ENCODE measurements around the gene AGR3.

The AGR3 gene

GRCh38 chr7:16817536-16817935, 64.2 kb downstream of the AGR3 start:
- Histone ChIP-seq H3K9me3 (ENCODE audit: control extremely low read depth in 1 of 5, control insufficient read depth in 4 of 5, insufficient read depth in 2 of 5, low read depth in 1 of 5, low read length in 4 of 5) (no peaks in the 10 kb centered on the region), H3K4me1 (ENCODE audit: control extremely low read depth in 1 of 4, control insufficient read depth in 4 of 4, insufficient read depth in 4 of 4, low read length in 3 of 4) (peaks cover 11 to 42% (median 14%) of the 10 kb centered on the region in 4 experiments), H3K27ac (ENCODE audit: insufficient read depth in 1 of 2, low read depth in 1 of 2, low read length in 2 of 2, poor library complexity in 1 of 2, severe bottlenecking in 2 of 2) (no peak overlapping the region), H3K36me3 (ENCODE audit: control insufficient read depth in 4 of 4, insufficient read depth in 4 of 4, low read length in 3 of 4) (no peaks in the 10 kb centered on the region), H3K4me3 (ENCODE audit: control insufficient read depth in 1 of 7, extremely low read depth in 1 of 7, insufficient read depth in 4 of 7, low read depth in 2 of 7, low read length in 6 of 7) (no peak overlapping the region), H3K27me3 (replicated peaks in 2 of 5; ENCODE audit: control insufficient read depth in 4 of 5, insufficient read depth in 5 of 5, low read length in 4 of 5) (no peaks in the 10 kb centered on the region)
- peak; percentile 14 to 67 (median 51) for DNase-seq
- CTCF ChIA-PET, result interaction anchor here (0.9 to 2.3 kb wide), 2 partner anchors 16 to 19 kb away, joined by 3 to 17 read pairs; no protein-coding TSS in a partner anchor
- POLR2A ChIA-PET, result no interaction called here
- WGBS (ENCODE audit: insufficient coverage), result no CpG with 5 or more reads among the region's 1 CpG

GRCh38 chr7:16816824-16817223, 65.0 kb downstream of the AGR3 start:
- H3K4me3 ChIP-seq (ENCODE audit: control insufficient read depth in 1 of 7, extremely low read depth in 1 of 7, insufficient read depth in 4 of 7, low read depth in 2 of 7, low read length in 6 of 7), result peak overlapping the region in 2 of 7 experiments; percentile 2 to 7
- no peaks in the 10 kb centered on the region for H3K27me3 ChIP-seq (replicated peaks in 2 of 5; ENCODE audit: control insufficient read depth in 4 of 5, insufficient read depth in 5 of 5, low read length in 4 of 5)
- CTCF ChIA-PET, result interaction anchor here (1.5 to 2.3 kb wide), 2 partner anchors 11 to 15 kb away, joined by 3 to 17 read pairs; no protein-coding TSS in a partner anchor
- DNase-seq, result peak; percentile 10 to 71 (median 59)
- H3K4me1 ChIP-seq (ENCODE audit: control extremely low read depth in 1 of 4, control insufficient read depth in 4 of 4, insufficient read depth in 4 of 4, low read length in 3 of 4), result peaks cover 11 to 45% (median 14%) of the 10 kb centered on the region in 4 experiments
- POLR2A ChIA-PET, result interaction anchor here (0.8 kb wide), 1 partner anchor 9 kb away, joined by 3 read pairs; no protein-coding TSS in a partner anchor
- H3K27ac ChIP-seq (ENCODE audit: insufficient read depth in 1 of 2, low read depth in 1 of 2, low read length in 2 of 2, poor library complexity in 1 of 2, severe bottlenecking in 2 of 2), result no peak overlapping the region
- H3K9me3 ChIP-seq (ENCODE audit: control extremely low read depth in 1 of 5, control insufficient read depth in 4 of 5, insufficient read depth in 2 of 5, low read depth in 1 of 5, low read length in 4 of 5), result no peaks in the 10 kb centered on the region
- no peaks in the 10 kb centered on the region for H3K36me3 ChIP-seq (ENCODE audit: control insufficient read depth in 4 of 4, insufficient read depth in 4 of 4, low read length in 3 of 4)
- WGBS (ENCODE audit: insufficient coverage), result 13% methylated on average over 2 of the region's 2 CpGs

GRCh38 chr7:16815001-16815400, 66.8 kb downstream of the AGR3 start:
- Histone ChIP-seq H3K27ac (ENCODE audit: insufficient read depth in 1 of 2, low read depth in 1 of 2, low read length in 2 of 2, poor library complexity in 1 of 2, severe bottlenecking in 2 of 2) (no peak overlapping the region), H3K36me3 (ENCODE audit: control insufficient read depth in 4 of 4, insufficient read depth in 4 of 4, low read length in 3 of 4) (no peaks in the 10 kb centered on the region), H3K4me3 (ENCODE audit: control insufficient read depth in 1 of 7, extremely low read depth in 1 of 7, insufficient read depth in 4 of 7, low read depth in 2 of 7, low read length in 6 of 7) (no peak overlapping the region), H3K4me1 (ENCODE audit: control extremely low read depth in 1 of 4, control insufficient read depth in 4 of 4, insufficient read depth in 4 of 4, low read length in 3 of 4) (peaks cover 11 to 45% (median 14%) of the 10 kb centered on the region in 4 experiments), H3K27me3 (replicated peaks in 2 of 5; ENCODE audit: control insufficient read depth in 4 of 5, insufficient read depth in 5 of 5, low read length in 4 of 5) (no peaks in the 10 kb centered on the region), H3K9me3 (ENCODE audit: control extremely low read depth in 1 of 5, control insufficient read depth in 4 of 5, insufficient read depth in 2 of 5, low read depth in 1 of 5, low read length in 4 of 5) (no peaks in the 10 kb centered on the region)
- 95% methylated on average over 2 of the region's 2 CpGs for WGBS (ENCODE audit: insufficient coverage)
- ChIA-PET POLR2A (no interaction called here), CTCF (no interaction called here)
- no peak for DNase-seq

- no peak overlapping the region for H3K27ac ChIP-seq (ENCODE audit: insufficient read depth in 1 of 2, low read depth in 1 of 2, low read length in 2 of 2, poor library complexity in 1 of 2, severe bottlenecking in 2 of 2)
- H3K4me3 ChIP-seq (ENCODE audit: control insufficient read depth in 1 of 7, extremely low read depth in 1 of 7, insufficient read depth in 4 of 7, low read depth in 2 of 7, low read length in 6 of 7), result no peak overlapping the region
- CTCF ChIA-PET, result interaction anchor here (1.6 kb wide), 1 partner anchor 13 kb away, joined by 4 read pairs; no protein-coding TSS in a partner anchor
- no peaks in the 10 kb centered on the region for H3K9me3 ChIP-seq (ENCODE audit: control extremely low read depth in 1 of 5, control insufficient read depth in 4 of 5, insufficient read depth in 2 of 5, low read depth in 1 of 5, low read length in 4 of 5)
- POLR2A ChIA-PET, result no interaction called here
- no peaks in the 10 kb centered on the region for H3K36me3 ChIP-seq (ENCODE audit: control insufficient read depth in 4 of 4, insufficient read depth in 4 of 4, low read length in 3 of 4)
- no peaks in the 10 kb centered on the region for H3K27me3 ChIP-seq (replicated peaks in 2 of 5; ENCODE audit: control insufficient read depth in 4 of 5, insufficient read depth in 5 of 5, low read length in 4 of 5)
- 95% methylated on average over 2 of the region's 3 CpGs for WGBS (ENCODE audit: insufficient coverage)
- no peak for DNase-seq
- peaks cover 11 to 44% (median 14%) of the 10 kb centered on the region in 4 experiments for H3K4me1 ChIP-seq (ENCODE audit: control extremely low read depth in 1 of 4, control insufficient read depth in 4 of 4, insufficient read depth in 4 of 4, low read length in 3 of 4)
These were observed 68.6 kb downstream of the AGR3 start for GRCh38 chr7:16813232-16813616.

- no peaks in the 10 kb centered on the region for H3K9me3 ChIP-seq (ENCODE audit: control extremely low read depth in 1 of 5, control insufficient read depth in 4 of 5, insufficient read depth in 2 of 5, low read depth in 1 of 5, low read length in 4 of 5)
- POLR2A ChIA-PET, result no interaction called here
- peaks cover 7 to 38% (median 12%) of the 10 kb centered on the region in 4 experiments for H3K4me1 ChIP-seq (ENCODE audit: control extremely low read depth in 1 of 4, control insufficient read depth in 4 of 4, insufficient read depth in 4 of 4, low read length in 3 of 4)
- no peaks in the 10 kb centered on the region for H3K27me3 ChIP-seq (replicated peaks in 2 of 5; ENCODE audit: control insufficient read depth in 4 of 5, insufficient read depth in 5 of 5, low read length in 4 of 5)
- 100% methylated on average over 1 of the region's 4 CpGs for WGBS (ENCODE audit: insufficient coverage)
- no peak overlapping the region for H3K4me3 ChIP-seq (ENCODE audit: control insufficient read depth in 1 of 7, extremely low read depth in 1 of 7, insufficient read depth in 4 of 7, low read depth in 2 of 7, low read length in 6 of 7)
- no peaks in the 10 kb centered on the region for H3K36me3 ChIP-seq (ENCODE audit: control insufficient read depth in 4 of 4, insufficient read depth in 4 of 4, low read length in 3 of 4)
- DNase-seq, result no peak
- CTCF ChIA-PET, result interaction anchor here (1.6 kb wide), 1 partner anchor 13 kb away, joined by 4 read pairs; no protein-coding TSS in a partner anchor
- no peak overlapping the region for H3K27ac ChIP-seq (ENCODE audit: insufficient read depth in 1 of 2, low read depth in 1 of 2, low read length in 2 of 2, poor library complexity in 1 of 2, severe bottlenecking in 2 of 2)
These were observed 69.1 kb downstream of the AGR3 start for GRCh38 chr7:16812542-16813231.

- POLR2A ChIA-PET, result no interaction called here
- WGBS (ENCODE audit: insufficient coverage), result 100% methylated on average over 1 of the region's 2 CpGs
- Histone ChIP-seq H3K4me3 (ENCODE audit: control insufficient read depth in 1 of 7, extremely low read depth in 1 of 7, insufficient read depth in 4 of 7, low read depth in 2 of 7, low read length in 6 of 7) (no peak overlapping the region), H3K9me3 (ENCODE audit: control extremely low read depth in 1 of 5, control insufficient read depth in 4 of 5, insufficient read depth in 2 of 5, low read depth in 1 of 5, low read length in 4 of 5) (no peaks in the 10 kb centered on the region), H3K36me3 (ENCODE audit: control insufficient read depth in 4 of 4, insufficient read depth in 4 of 4, low read length in 3 of 4) (no peaks in the 10 kb centered on the region), H3K27me3 (replicated peaks in 2 of 5; ENCODE audit: control insufficient read depth in 4 of 5, insufficient read depth in 5 of 5, low read length in 4 of 5) (no peaks in the 10 kb centered on the region), H3K27ac (ENCODE audit: insufficient read depth in 1 of 2, low read depth in 1 of 2, low read length in 2 of 2, poor library complexity in 1 of 2, severe bottlenecking in 2 of 2) (no peak overlapping the region), H3K4me1 (ENCODE audit: control extremely low read depth in 1 of 4, control insufficient read depth in 4 of 4, insufficient read depth in 4 of 4, low read length in 3 of 4) (peaks cover 3 to 27% (median 6%) of the 10 kb centered on the region in 4 experiments)
- no peak for DNase-seq
- CTCF ChIA-PET, result no interaction called here
These were observed 70.2 kb downstream of the AGR3 start for GRCh38 chr7:16811551-16811950.

GRCh38 chr7:16810573-16810972, 71.2 kb downstream of the AGR3 start:
- POLR2A ChIA-PET, result no interaction called here
- CTCF ChIA-PET, result no interaction called here
- no peaks in the 10 kb centered on the region for H3K9me3 ChIP-seq (ENCODE audit: control extremely low read depth in 1 of 5, control insufficient read depth in 4 of 5, insufficient read depth in 2 of 5, low read depth in 1 of 5, low read length in 4 of 5)
- peaks cover 0 to 18% (median under 1%) of the 10 kb centered on the region in 4 experiments for H3K4me1 ChIP-seq (ENCODE audit: control extremely low read depth in 1 of 4, control insufficient read depth in 4 of 4, insufficient read depth in 4 of 4, low read length in 3 of 4)
- 100% methylated on average over 4 of the region's 5 CpGs for WGBS (ENCODE audit: insufficient coverage)
- no peak for DNase-seq
- H3K27me3 ChIP-seq (replicated peaks in 2 of 5; ENCODE audit: control insufficient read depth in 4 of 5, insufficient read depth in 5 of 5, low read length in 4 of 5), result no peaks in the 10 kb centered on the region
- no peaks in the 10 kb centered on the region for H3K36me3 ChIP-seq (ENCODE audit: control insufficient read depth in 4 of 4, insufficient read depth in 4 of 4, low read length in 3 of 4)
- no peak overlapping the region for H3K4me3 ChIP-seq (ENCODE audit: control insufficient read depth in 1 of 7, extremely low read depth in 1 of 7, insufficient read depth in 4 of 7, low read depth in 2 of 7, low read length in 6 of 7)
- H3K27ac ChIP-seq (ENCODE audit: insufficient read depth in 1 of 2, low read depth in 1 of 2, low read length in 2 of 2, poor library complexity in 1 of 2, severe bottlenecking in 2 of 2), result no peak overlapping the region
